ENCODE results near the gene DRC3. TPM values are rescaled to one million over a fixed set of nuclear protein-coding genes. Genes with fewer than 3 reads are reported as not detected.

DRC3 gene
- total RNA-seq, 1 experiment from 2014 or later, result 0.68 TPM

- Mint-ChIP-seq H3K27me3 (ENCODE audit: low read depth) (peaks cover 2% of the 10 kb centered on the region), H3K4me3 (no peak overlapping the region), H3K4me1 (no peaks in the 10 kb centered on the region), H3K9me3 (no peaks in the 10 kb centered on the region; a peak in 1 of 5 replicates), H3K36me3 (ENCODE audit: insufficient read depth in 1 of 3, low read depth in 3 of 3) (no peaks in the 10 kb centered on the region), H3K27ac (no peak overlapping the region)
- H4K91ac ChIP-seq (ENCODE audit: insufficient read length, low read depth, low read length), result no peak overlapping the region
- no peak overlapping the region for H2AK5ac ChIP-seq (ENCODE audit: insufficient read length, low read length)
- H3K9me3 ChIP-seq (ENCODE audit: control insufficient read depth, low read depth, low read length), result no peaks in the 10 kb centered on the region
- H3K23me2 ChIP-seq (ENCODE audit: insufficient read length, low read depth, low read length, poor library complexity, severe bottlenecking), result no peaks in the 10 kb centered on the region
- H2AFZ ChIP-seq (ENCODE audit: low read length), result no peak overlapping the region
- no peak overlapping the region for H3K23ac ChIP-seq (ENCODE audit: insufficient read length, low read depth, low read length)
- no peak overlapping the region for H3K18ac ChIP-seq (ENCODE audit: insufficient read length, low read depth, low read length)
- H3T11ph ChIP-seq (ENCODE audit: low read length), result no peak overlapping the region
- no peak overlapping the region for H3K56ac ChIP-seq (ENCODE audit: insufficient read length, low read depth, low read length)
- no peak for DNase-seq
- no peak overlapping the region for H4K8ac ChIP-seq (replicated peaks; ENCODE audit: insufficient read length, low read depth, low read length)
- H2BK15ac ChIP-seq (ENCODE audit: low read depth, low read length), result no peak overlapping the region
- H3K4ac ChIP-seq (ENCODE audit: low read depth, low read length), result no peak overlapping the region
- H3K9ac ChIP-seq (ENCODE audit: extremely low read depth, insufficient read length, low read length), result no peak overlapping the region
- no peaks in the 10 kb centered on the region for H4K20me1 ChIP-seq (ENCODE audit: control insufficient read depth, insufficient read depth, insufficient read length)
- H3K4me1 ChIP-seq (ENCODE audit: insufficient read depth, low read length), result no peaks in the 10 kb centered on the region
- H3K79me1 ChIP-seq (ENCODE audit: insufficient read depth, low read depth, low read length, poor library complexity, severe bottlenecking), result no peaks in the 10 kb centered on the region
- no peak overlapping the region for H3K4me2 ChIP-seq (ENCODE audit: insufficient read depth, insufficient read length, low read length)
- WGBS (ENCODE audit: extremely low coverage, insufficient read length, low lambda C conversion rate), result no CpG with 5 or more reads among the region's 3 CpGs
- TF ChIP-seq, protein P1, sequence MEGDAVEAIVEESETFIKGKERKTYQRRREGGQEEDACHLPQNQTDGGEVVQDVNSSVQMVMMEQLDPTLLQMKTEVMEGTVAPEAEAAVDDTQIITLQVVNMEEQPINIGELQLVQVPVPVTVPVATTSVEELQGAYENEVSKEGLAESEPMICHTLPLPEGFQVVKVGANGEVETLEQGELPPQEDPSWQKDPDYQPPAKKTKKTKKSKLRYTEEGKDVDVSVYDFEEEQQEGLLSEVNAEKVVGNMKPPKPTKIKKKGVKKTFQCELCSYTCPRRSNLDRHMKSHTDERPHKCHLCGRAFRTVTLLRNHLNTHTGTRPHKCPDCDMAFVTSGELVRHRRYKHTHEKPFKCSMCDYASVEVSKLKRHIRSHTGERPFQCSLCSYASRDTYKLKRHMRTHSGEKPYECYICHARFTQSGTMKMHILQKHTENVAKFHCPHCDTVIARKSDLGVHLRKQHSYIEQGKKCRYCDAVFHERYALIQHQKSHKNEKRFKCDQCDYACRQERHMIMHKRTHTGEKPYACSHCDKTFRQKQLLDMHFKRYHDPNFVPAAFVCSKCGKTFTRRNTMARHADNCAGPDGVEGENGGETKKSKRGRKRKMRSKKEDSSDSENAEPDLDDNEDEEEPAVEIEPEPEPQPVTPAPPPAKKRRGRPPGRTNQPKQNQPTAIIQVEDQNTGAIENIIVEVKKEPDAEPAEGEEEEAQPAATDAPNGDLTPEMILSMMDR (conservative IDR thresholded peaks at IDR 0.05), result peak; percentile 51; the same call in 2 of the 3 replicates
- no peak overlapping the region for H4K5ac ChIP-seq (ENCODE audit: insufficient read length, low read depth, low read length)
- no peaks in the 10 kb centered on the region for H3K79me2 ChIP-seq (ENCODE audit: insufficient read depth, low read length)
- H2BK120ac ChIP-seq (ENCODE audit: low read depth, low read length, poor library complexity, severe bottlenecking), result no peak overlapping the region
- H2BK12ac ChIP-seq (ENCODE audit: insufficient read length, low read depth, low read length), result no peak overlapping the region
- no peak overlapping the region; the same call in 1 of the 2 replicates for H3K14ac ChIP-seq (ENCODE audit: insufficient read depth, low read length)
- H3K27me3 ChIP-seq (ENCODE audit: insufficient read depth, low read length), result no peaks in the 10 kb centered on the region
- no peak overlapping the region for H2BK20ac ChIP-seq (ENCODE audit: low read depth, low read length, poor library complexity, severe bottlenecking)
- no peak overlapping the region for H2BK5ac ChIP-seq (ENCODE audit: insufficient read length, low read length)
- no peak overlapping the region for H3K27ac ChIP-seq (ENCODE audit: insufficient read length, low read depth, low read length)
Observed at GRCh38 chr17:17985555-17985954, 12.9 kb downstream of the DRC3 start.
